ENCODE results near the gene PNLIPRP2.

GRCh38 chr10:116671274-116671926 lies 50.6 kb downstream of the PNLIPRP2 start:
- TF ChIP-seq ZNF274 (IDR thresholded peaks at IDR 0.05; ENCODE audit: low read depth, low read length): no peak
- no peak for TF ChIP-seq YY1 (IDR thresholded peaks at IDR 0.05; ENCODE audit: insufficient read depth, insufficient read length)
- TF ChIP-seq SUZ12 (IDR thresholded peaks at IDR 0.05; ENCODE audit: extremely low read depth, insufficient read depth, insufficient read length): no peak

All from NT2/D1 (cell line).